Natural killer cell treated with Interleukin-12 subunit alpha and Interleukin-12 subunit beta and Interleukin-15 and Interleukin-18, amount 100 ng/mL, for 72 hours (primary cell): ENCODE measurements around the gene FEM1B. TPM values are rescaled to one million over a fixed set of nuclear protein-coding genes. Genes with fewer than 3 reads are reported as not detected.

ENCODE experiments used
- ATAC-seq, 2 donors: fragments of 150-1000 bp; cut with Tn5 transposase in 1 of 2; sonication (Bioruptor Pico), chemical (Tn5 transposase) in 1 of 2; 2 replicates each; pipeline ENCODE4 v1.10.0; 2021
- DNase-seq: peaks from one replicate; pipeline ENCODE4 v3.0.0; 2022; ENCODE audit warnings: low spot score
- H3K27ac Mint-ChIP-seq, 2 donors: 1 replicate in 1 of 2; 2 replicates in 1 of 2; pipeline ENCODE4 v1.8.0; 2022; ENCODE audit warnings: mixed read lengths in 2 of 2, mild to moderate bottlenecking in 1 of 2, moderate library complexity in 1 of 2
- H3K27me3 Mint-ChIP-seq, 2 donors: 1 replicate in 1 of 2; 2 replicates in 1 of 2; pipeline ENCODE4 v1.8.0; 2022; ENCODE audit warnings: mixed read lengths in 2 of 2
- H3K36me3 Mint-ChIP-seq: one replicate; pipeline ENCODE4 v1.8.0; 2022; ENCODE audit warnings: mixed read lengths
- H3K4me1 Mint-ChIP-seq, 2 donors: 1 replicate in 1 of 2; 2 replicates in 1 of 2; pipeline ENCODE4 v1.8.0; 2022; ENCODE audit warnings: low read depth in 2 of 2, mixed read lengths in 2 of 2, mild to moderate bottlenecking in 1 of 2
- H3K4me3 Mint-ChIP-seq: one replicate; pipeline ENCODE4 v1.8.0; 2022; ENCODE audit warnings: mixed read lengths
- H3K9me3 Mint-ChIP-seq: 2 replicates; pipeline ENCODE4 v1.8.0; 2022; ENCODE audit warnings: mixed read lengths
- total RNA-seq, 2 donors: library from RNA; stranded (reverse); gene quantifications; one replicate each; pipeline ENCODE4 v1.2.3, GENCODE V29; 2022

Gene FEM1B
- total RNA-seq, 2 donors from 2014 or later = 47.9 to 49.7 TPM

DNA sequence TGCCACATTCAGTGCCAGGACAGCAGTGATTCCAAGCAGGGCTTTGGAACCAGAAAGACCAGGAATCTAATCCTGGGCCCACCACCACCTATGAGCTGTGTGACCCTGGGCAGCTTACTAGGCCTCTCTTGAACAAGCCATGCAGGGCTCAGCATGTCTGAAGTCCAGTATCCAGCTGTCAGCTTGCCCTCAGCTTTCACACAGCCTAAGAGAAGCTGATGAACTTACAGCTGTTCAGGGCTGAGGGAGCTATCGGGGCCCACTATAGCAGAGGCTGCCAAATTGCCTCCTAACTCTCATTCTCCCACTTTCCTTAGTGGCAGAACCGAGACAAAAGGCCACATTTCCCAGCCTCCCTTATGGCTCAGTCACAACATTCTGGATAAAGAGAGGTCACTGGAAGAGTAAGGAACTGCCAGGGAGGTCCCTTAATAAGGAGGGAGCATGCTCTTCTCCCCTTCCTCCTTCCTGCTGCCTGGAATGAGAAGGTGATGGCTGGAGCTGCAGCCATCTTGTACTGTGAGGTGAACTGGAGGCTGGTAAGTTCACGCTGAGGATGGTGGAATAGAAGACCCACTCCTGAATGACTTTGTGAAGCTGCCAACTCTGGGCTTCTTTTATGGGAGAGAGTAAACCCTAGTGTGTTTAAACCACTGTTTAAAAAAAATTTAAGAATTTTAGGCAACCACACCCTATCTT is 34.5 kb downstream of the FEM1B start:
- no peaks in the 10 kb centered on the region for H3K4me1 Mint-ChIP-seq
- no peaks in the 10 kb centered on the region for H3K36me3 Mint-ChIP-seq
- DNase-seq (peak; percentile 44), ATAC-seq (peak in 1 of 2 donors; percentile 22)
- H3K9me3 Mint-ChIP-seq = no peaks in the 10 kb centered on the region
- H3K27me3 Mint-ChIP-seq = peaks cover 0 to 5% of the 10 kb centered on the region in 2 donors
- H3K4me3 Mint-ChIP-seq = no peak overlapping the region
- no peak overlapping the region for H3K27ac Mint-ChIP-seq

DNA sequence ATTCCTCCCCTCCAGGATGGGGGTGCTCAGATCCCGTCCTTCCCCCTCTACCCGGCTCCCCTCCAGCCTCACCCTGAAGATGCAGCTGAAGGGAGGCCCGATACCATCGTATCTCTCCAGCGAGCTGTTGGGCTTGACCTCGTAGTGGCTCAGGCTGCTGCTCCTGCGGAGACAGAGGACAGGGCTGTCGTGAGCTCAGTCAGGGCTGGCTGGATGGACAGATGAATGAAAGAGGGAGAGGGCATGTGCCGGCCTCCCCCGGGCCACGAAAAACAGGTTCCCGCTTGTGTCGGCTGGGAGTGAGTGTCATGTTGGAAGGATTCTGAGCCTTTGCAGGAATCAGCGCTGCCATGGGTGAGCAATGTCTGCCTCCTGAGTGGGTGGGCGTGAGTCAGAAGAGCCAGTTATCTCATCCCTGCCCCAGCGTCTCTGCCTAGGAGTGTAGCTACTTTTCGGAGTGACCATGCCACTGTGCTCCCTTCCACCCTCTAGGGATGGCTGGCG is 35.2 kb downstream of the FEM1B start:
- Mint-ChIP-seq H3K9me3 (no peaks in the 10 kb centered on the region), H3K27me3 (peaks cover 0 to 3% of the 10 kb centered on the region in 2 donors), H3K4me1 (no peaks in the 10 kb centered on the region), H3K27ac (no peak overlapping the region), H3K36me3 (no peaks in the 10 kb centered on the region), H3K4me3 (no peak overlapping the region)
- peak; percentile 55 for DNase-seq
- ATAC-seq = no peak

DNA sequence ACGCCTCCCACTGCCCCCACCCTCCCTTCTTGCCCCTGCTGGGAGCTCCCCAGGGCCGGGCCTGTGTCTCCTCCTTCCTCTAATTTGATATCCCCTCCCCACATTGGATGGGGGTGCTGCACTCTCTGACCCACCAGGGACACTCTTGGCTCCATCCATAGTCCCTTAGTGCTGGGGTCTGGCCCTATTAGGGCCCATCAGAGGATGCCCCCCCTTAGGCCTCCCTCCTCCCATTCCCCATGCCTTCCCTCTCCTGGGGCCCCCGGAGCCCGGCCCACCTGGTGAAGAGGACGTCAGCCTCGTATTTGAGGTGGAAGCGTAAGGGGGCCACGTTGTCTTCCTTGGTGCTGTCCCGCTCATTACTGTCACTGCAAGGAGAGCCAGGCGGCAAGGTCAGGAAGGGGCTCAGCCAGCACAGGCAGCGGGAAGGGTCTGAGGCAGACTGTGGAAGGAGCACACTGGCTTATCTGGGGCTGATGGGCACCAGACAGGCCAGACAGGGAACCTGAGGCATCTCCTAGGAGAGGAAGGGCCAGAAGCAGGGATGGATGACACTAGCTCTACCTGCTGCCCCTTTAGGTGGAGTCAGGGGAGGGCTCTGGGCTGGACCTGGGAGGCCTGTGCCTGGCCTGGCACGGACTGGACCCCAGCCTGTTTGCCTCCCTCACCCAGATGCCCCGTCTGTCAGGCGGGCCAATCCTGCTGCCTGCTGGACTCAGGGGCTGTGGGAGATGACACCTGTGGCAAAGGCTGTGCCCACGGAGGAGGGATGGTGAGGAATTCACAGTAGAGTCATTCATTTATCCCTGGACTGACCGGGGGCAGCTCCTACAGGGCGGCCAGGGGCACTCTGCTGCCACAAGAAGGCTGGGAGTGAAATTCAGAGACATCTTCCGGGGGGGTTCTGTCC is 36.2 kb downstream of the FEM1B start:
- DNase-seq = peak; percentile 46
- Mint-ChIP-seq H3K4me1 (no peaks in the 10 kb centered on the region), H3K4me3 (no peak overlapping the region), H3K9me3 (no peaks in the 10 kb centered on the region), H3K27ac (no peak overlapping the region), H3K36me3 (no peaks in the 10 kb centered on the region), H3K27me3 (peaks cover 0 to 3% of the 10 kb centered on the region in 2 donors)
- peak in 1 of 2 donors; percentile 30 for ATAC-seq

DNA sequence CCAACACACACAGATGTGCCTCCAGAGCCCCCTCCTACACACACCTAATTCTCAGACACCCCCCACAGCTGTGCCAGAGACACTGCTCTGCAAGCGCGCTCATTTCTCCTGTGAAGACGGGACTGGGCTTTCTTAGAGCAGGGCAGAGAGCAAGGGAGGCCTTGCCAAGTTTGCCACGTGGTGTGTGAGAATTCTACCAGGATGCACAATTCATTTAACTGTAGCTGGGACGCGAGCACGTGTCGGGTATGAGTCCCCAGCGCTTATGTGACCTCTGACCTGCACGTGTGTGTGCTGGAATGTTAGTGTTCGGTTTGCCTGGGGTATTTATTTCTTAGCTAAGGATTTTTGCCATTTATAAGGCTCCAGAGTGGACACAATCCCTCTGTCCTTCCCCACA is 37.0 kb downstream of the FEM1B start:
- H3K27me3 Mint-ChIP-seq = peaks cover 0 to 3% of the 10 kb centered on the region in 2 donors
- peak; percentile 26 for DNase-seq
- H3K9me3 Mint-ChIP-seq = no peaks in the 10 kb centered on the region
- H3K4me1 Mint-ChIP-seq = no peaks in the 10 kb centered on the region
- no peak for ATAC-seq
- H3K27ac Mint-ChIP-seq = no peak overlapping the region
- H3K4me3 Mint-ChIP-seq = no peak overlapping the region
- no peaks in the 10 kb centered on the region for H3K36me3 Mint-ChIP-seq

DNA sequence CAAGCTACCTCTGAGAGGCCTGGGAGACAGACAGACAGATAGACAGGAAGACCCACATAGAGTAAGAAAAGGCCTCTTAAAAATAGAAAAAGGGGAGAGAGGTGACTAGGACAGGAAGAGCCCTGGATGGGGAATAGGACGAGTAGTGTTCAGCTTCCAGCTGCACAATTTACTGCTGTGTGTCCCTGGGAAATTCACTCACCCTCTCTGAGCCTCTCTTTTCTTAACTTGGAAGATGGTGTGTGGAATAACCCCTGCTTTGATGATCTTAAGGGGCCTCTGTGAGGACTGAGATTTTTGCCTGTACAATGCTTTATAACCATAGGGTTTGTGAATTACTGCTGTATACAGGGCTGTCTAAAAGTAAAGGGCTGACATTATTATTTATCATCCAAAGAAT is 37.5 kb downstream of the FEM1B start:
- H3K27ac Mint-ChIP-seq = no peak overlapping the region
- no peak overlapping the region for H3K4me3 Mint-ChIP-seq
- H3K4me1 Mint-ChIP-seq = no peaks in the 10 kb centered on the region

DNA sequence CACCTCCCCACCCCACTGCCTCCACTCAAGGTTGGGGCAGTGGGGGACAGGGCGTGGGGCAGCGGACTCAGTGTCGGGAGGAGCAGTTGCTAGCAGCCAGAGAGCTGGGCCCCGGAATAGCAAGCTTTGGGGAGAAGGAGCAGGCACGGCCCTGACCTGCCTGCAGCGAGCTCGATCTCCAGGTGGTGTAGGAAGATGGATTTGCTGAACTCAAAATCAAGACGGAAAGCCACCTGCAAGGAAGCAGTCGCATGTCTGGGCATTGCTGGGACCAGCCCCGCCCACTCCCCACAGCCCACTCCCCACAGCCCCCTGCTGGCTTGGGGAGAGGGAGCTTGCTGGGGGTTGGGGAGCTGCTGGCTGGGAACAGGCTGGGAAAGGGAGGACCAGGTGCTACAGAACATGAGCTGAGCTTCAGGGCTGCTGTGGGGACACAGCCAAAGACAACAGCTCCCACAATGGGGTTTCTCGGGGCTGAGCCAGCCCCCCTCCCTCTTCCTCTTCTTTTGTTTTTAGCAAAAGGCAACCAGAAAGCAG is 38.0 kb downstream of the FEM1B start:
- H3K4me3 Mint-ChIP-seq = no peak overlapping the region
- H3K36me3 Mint-ChIP-seq = no peaks in the 10 kb centered on the region
- ATAC-seq = no peak
- no peaks in the 10 kb centered on the region for H3K4me1 Mint-ChIP-seq
- H3K9me3 Mint-ChIP-seq = no peaks in the 10 kb centered on the region
- peaks cover 0 to 3% of the 10 kb centered on the region in 2 donors for H3K27me3 Mint-ChIP-seq
- H3K27ac Mint-ChIP-seq = no peak overlapping the region
- peak; percentile 51 for DNase-seq

More for the DNA sequence above, 37.5 kb downstream of the FEM1B start:
- Mint-ChIP-seq H3K36me3 (no peaks in the 10 kb centered on the region), H3K27me3 (peaks cover 0 to 3% of the 10 kb centered on the region in 2 donors), H3K9me3 (no peaks in the 10 kb centered on the region)
- ATAC-seq = no peak
- no peak for DNase-seq

DNA sequence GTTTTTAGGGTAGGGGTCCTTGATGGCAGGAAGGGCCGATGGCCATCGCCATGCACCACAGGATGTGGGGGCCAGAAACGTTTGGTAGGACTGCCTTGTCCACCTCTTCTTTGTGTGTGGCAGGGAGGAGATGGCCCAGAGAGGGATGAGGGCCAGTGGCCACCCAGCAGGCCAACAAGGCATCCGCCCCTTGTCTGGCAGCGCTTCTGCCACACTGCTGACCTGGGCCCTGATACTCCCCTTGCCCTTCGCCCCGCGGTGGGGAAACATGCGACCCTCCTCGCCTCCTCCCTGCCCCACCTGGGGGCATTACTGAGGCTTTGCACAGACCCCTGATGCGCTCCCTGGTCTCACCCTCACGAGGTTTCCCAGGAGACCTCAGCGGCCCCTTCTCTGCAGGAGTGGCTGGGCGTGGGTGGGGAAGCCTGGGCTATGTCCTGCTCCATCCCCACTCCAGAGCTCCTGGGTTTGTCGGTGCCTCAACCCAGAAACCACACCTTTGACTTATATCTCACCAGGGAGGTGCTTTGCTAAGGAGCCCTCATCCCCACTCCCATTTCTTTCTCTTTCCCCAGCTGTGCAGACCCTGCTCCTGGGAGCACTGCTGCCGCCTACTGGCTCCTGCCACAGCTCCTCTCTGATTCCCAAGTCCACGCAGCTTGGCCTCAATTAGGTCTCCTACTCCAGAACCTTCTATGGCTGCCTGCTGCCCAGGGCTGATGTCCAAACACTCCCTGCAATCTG is 38.7 kb downstream of the FEM1B start:
- ATAC-seq (peak in 1 of 2 donors; percentile 19), DNase-seq (peak; percentile 45)
- H3K27ac Mint-ChIP-seq = no peak overlapping the region
- no peak overlapping the region for H3K4me3 Mint-ChIP-seq
- H3K36me3 Mint-ChIP-seq = no peaks in the 10 kb centered on the region
- H3K9me3 Mint-ChIP-seq = no peaks in the 10 kb centered on the region
- H3K4me1 Mint-ChIP-seq = no peaks in the 10 kb centered on the region
- peaks cover 0 to 3% of the 10 kb centered on the region in 2 donors for H3K27me3 Mint-ChIP-seq

DNA sequence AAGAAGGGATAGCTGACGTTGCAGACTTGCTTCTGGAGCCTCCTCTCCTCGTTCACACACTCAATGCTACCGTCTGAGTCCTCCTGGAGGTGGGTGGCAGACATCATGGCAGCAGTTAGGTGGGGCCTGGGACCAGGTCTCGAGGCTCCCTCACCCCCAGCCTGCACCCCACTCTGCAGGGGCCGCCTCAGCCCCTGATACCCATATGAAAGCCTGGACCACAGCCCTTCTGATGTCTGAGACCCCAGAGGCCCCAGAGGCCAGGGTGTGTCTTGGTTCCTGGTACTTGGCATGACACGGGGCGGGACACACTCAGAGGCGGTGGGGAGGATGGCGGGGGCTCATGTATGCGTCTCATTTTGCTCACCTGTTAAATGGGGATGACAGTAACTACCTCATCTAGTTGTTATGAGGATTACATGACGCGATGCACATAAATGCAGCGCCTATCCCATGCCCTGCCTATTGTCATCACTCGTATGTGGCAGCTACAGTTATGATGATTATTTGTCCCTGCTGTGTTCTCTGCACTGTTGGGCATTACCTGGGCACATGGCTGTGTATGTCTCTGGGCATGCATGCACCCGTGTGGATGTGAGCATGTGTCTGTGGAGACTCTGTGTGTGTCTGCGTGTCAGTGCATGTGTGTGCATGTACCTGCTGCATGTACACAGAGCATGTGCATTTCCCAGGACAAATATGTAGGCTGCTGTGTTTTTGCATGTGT is 39.9 kb downstream of the FEM1B start:
- Mint-ChIP-seq H3K27me3 (peaks cover 3 to 11% of the 10 kb centered on the region in 2 donors), H3K27ac (no peak overlapping the region), H3K4me1 (no peaks in the 10 kb centered on the region), H3K36me3 (no peaks in the 10 kb centered on the region), H3K9me3 (no peaks in the 10 kb centered on the region), H3K4me3 (no peak overlapping the region)
- DNase-seq = peak; percentile 40
- ATAC-seq = no peak

DNA sequence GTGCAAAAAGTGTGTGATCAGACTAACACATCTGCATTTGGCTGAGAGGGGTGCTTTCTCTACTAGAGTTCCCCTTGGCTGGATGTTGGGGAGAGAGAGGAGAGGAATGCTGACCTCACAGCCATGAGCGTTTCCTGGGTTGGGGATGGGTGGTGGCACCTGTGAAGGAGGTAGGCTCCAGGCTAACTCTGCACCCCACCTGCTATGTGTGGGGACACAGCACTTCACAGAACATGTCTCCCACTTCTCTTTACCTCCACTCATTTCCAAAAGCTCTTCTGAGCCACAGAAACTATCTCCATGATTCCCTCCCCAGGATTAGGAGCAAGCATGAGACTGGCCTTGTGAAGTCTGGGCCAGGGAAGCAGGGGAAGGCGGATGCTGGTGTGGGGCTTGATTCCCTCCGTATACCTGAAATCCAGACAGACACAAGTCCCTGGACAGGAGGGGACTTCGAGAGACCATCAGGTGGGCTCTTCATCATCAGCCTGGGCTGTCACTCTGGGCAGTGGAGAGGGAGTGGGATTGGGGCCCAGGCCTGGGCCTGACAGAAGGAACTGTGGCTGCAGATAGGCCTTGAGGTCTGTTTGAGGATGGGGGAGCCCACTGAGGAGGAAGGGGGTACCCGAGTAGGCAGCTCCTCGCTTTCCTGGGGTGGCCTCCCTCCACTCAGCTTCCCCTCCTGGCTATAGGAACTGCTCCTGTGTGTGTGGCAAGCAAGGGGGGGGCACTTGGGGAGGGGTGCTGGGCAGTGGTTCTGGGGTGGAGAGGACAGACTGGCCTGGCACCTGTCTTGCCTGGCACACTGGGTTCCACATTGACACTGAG is 40.7 kb downstream of the FEM1B start:
- H3K27me3 Mint-ChIP-seq = peaks cover 3 to 11% of the 10 kb centered on the region in 2 donors
- DNase-seq (peak; percentile 32), ATAC-seq (no peak)
- no peaks in the 10 kb centered on the region for H3K9me3 Mint-ChIP-seq
- H3K36me3 Mint-ChIP-seq = no peaks in the 10 kb centered on the region
- H3K4me3 Mint-ChIP-seq = no peak overlapping the region
- H3K27ac Mint-ChIP-seq = no peak overlapping the region
- H3K4me1 Mint-ChIP-seq = no peaks in the 10 kb centered on the region

DNA sequence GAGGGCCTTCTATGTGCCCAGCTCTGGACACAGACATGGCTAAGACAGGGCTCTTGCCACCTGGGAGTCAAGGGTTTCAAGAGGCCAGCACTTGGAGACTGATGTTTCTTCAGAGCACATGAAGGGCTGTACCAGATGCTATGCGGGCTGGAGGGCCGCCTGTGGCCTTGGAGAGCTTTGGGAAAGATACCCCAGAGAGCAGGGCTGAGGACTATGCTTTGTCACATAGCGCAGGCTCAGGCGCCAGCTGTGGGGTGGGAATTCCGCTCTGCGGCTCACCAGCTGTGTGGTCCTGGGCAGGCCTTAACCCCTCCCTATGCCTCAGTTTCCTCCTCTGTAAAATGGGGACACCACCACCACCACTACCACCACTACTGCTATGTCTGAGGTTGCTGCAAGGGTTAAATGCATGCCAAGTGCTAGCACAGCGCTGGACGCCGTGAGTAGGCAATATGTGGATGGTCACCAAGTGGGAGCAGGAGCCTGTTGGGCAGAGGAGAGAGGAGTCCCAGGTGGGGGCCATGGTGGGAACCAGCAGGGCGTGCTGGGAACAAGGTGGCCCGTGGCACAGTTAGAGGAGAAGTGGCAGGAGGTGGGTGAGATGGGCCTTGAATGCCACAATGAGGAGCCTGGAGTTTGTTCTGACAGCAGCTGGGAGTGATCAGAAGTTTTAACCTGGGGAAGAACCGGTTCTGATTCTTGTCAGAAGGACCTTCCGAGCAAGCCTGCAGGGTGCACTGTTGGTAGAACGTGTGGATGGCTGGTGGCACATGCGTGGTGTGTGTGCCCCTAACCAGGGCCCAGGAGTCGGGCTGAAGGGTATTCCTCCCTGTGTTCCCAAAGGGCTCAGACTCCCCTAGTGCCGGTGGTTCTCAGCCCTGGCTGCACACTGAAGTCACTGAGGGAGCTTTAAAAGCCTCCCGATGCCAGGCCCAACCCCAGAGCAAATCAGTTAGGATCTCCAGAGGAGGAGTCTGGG is 41.7 kb downstream of the FEM1B start:
- ATAC-seq (no peak), DNase-seq (peak; percentile 39)
- Mint-ChIP-seq H3K36me3 (no peaks in the 10 kb centered on the region), H3K27me3 (peaks cover 3 to 11% of the 10 kb centered on the region in 2 donors), H3K9me3 (no peaks in the 10 kb centered on the region), H3K27ac (no peak overlapping the region), H3K4me1 (no peaks in the 10 kb centered on the region), H3K4me3 (no peak overlapping the region)

DNA sequence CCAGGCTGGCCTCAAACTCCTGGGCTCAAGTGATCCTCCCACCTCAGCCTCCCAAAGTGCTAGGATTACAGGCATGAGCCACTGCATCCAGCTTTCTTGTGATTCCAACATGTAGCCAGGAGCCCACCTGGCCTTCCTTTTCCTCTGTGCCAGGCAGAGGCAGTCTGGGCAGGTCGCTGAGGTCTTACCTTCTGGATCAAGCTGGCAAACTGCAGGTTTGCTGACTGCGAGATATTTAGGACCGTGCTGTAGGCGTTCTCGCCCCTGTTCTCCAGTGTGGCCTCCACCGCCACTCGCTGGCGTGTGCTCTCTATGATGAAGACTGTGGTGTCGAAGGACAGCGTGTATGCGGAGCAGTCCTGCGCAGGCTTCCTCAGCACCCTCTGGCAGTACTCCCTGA is 42.5 kb downstream of the FEM1B start:
- H3K4me1 Mint-ChIP-seq = no peaks in the 10 kb centered on the region
- H3K27me3 Mint-ChIP-seq = peaks cover 3 to 11% of the 10 kb centered on the region in 2 donors
- DNase-seq (no peak), ATAC-seq (no peak)
- no peaks in the 10 kb centered on the region for H3K36me3 Mint-ChIP-seq
- no peak overlapping the region for H3K4me3 Mint-ChIP-seq
- no peak overlapping the region for H3K27ac Mint-ChIP-seq
- H3K9me3 Mint-ChIP-seq = no peaks in the 10 kb centered on the region
